GOT3 (cell line): Measurements from ENCODE around the gene HIGD2A.
"Not testable (repeated sequence)": the region's sequence is repeated elsewhere in the genome, so short reads cannot be mapped to it uniquely, and the experiment has no call there.

Source experiments
- DNase-seq: peaks from one replicate; lab custom pipeline; 2025; ENCODE audit warnings: mixed read lengths; lab: John Stamatoyannopoulos, UW

The HIGD2A gene

GRCh38 chr5:176394881-176395675, 6.5 kb downstream of the HIGD2A start:
- no peak for DNase-seq

GRCh38 chr5:176396330-176396729, 7.8 kb downstream of the HIGD2A start:
- DNase-seq: no peak

- DNase-seq: no peak
These were observed 9.3 kb downstream of the HIGD2A start for GRCh38 chr5:176397736-176398420.

- no peak for DNase-seq
These were observed 12.0 kb downstream of the HIGD2A start for GRCh38 chr5:176400382-176401156.

GRCh38 chr5:176401281-176402205, 13.0 kb downstream of the HIGD2A start:
- no peak for DNase-seq

- no peak for DNase-seq
These were observed 17.3 kb downstream of the HIGD2A start for GRCh38 chr5:176405656-176406435.

GRCh38 chr5:176406436-176407052, 18.0 kb downstream of the HIGD2A start:
- no peak for DNase-seq

GRCh38 chr5:176407456-176408251, 19.1 kb downstream of the HIGD2A start:
- DNase-seq: no peak

- not testable (repeated sequence) for DNase-seq
These were observed 19.7 kb downstream of the HIGD2A start for GRCh38 chr5:176408252-176408573.

- DNase-seq: no peak
These were observed 20.0 kb downstream of the HIGD2A start for GRCh38 chr5:176408590-176408989.

- no peak for DNase-seq
These were observed 21.2 kb downstream of the HIGD2A start for GRCh38 chr5:176409765-176410164.

GRCh38 chr5:176410486-176411180, 22.1 kb downstream of the HIGD2A start:
- DNase-seq: no peak

GRCh38 chr5:176412517-176413254, 24.1 kb downstream of the HIGD2A start:
- DNase-seq: no peak

GRCh38 chr5:176413255-176413565, 24.7 kb downstream of the HIGD2A start:
- DNase-seq: no peak

GRCh38 chr5:176413709-176414191, 25.2 kb downstream of the HIGD2A start:
- DNase-seq: no peak

- DNase-seq: no peak
These were observed 26.2 kb downstream of the HIGD2A start for GRCh38 chr5:176414704-176415103.

- DNase-seq: no peak
These were observed 26.8 kb downstream of the HIGD2A start for GRCh38 chr5:176415240-176415951.
